ENCODE data around the gene TMEM198.

The TMEM198 gene

GRCh38 chr2:219578811-219579613, 35.2 kb downstream of the TMEM198 start:
- no peak for DNase-seq (ENCODE audit: low read depth)

GRCh38 chr2:219581346-219581745, 37.5 kb downstream of the TMEM198 start:
- DNase-seq (ENCODE audit: low read depth) = no peak

- DNase-seq (ENCODE audit: low read depth) = no peak
Observed at GRCh38 chr2:219591091-219591490, 47.3 kb downstream of the TMEM198 start.

GRCh38 chr2:219592736-219593135, 48.9 kb downstream of the TMEM198 start:
- DNase-seq (ENCODE audit: low read depth) = no peak

GRCh38 chr2:219593154-219593553, 49.3 kb downstream of the TMEM198 start:
- DNase-seq (ENCODE audit: low read depth) = no peak

GRCh38 chr2:219595256-219595655, 51.4 kb downstream of the TMEM198 start:
- DNase-seq (ENCODE audit: low read depth) = no peak

DNA sequence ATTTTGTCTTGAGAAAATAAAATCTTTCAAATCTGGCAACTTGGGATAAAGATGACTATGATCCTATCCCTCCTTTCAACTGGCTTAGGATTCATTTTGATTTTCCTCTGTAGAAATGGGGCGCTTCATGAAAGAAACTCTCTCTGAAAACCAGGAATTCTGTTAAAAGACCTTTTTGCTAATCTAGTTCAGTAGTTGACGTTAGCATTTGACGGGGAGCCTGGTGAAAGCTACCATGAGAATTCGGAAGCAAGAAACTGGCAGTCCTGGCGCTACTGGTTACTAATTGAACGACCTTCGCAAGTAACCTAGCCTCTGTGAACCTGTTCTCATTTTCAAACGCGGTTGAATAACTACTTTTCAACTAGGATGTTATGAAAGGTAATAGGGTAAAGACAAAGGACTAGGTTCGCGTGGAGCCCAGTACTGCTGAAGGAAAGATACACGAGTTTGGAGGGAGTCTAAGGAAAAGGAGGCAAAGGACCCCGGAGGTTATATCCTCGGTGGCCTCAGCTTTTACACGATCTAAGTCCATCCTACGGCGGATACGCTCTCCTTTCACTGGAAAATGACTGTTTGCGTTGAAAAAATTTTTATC, 53.2 kb downstream of the TMEM198 start:
- DNase-seq (ENCODE audit: low read depth) = no peak

GRCh38 chr2:219597552-219598307, 53.9 kb downstream of the TMEM198 start, which contains the start of gene STK11IP:
Gene STK11IP, plus strand, starts transcription at chr2:219597857. Its CDS starts 263 bp downstream, at chr2:219598120.
- peak; percentile 82 for DNase-seq (ENCODE audit: low read depth)

DNA sequence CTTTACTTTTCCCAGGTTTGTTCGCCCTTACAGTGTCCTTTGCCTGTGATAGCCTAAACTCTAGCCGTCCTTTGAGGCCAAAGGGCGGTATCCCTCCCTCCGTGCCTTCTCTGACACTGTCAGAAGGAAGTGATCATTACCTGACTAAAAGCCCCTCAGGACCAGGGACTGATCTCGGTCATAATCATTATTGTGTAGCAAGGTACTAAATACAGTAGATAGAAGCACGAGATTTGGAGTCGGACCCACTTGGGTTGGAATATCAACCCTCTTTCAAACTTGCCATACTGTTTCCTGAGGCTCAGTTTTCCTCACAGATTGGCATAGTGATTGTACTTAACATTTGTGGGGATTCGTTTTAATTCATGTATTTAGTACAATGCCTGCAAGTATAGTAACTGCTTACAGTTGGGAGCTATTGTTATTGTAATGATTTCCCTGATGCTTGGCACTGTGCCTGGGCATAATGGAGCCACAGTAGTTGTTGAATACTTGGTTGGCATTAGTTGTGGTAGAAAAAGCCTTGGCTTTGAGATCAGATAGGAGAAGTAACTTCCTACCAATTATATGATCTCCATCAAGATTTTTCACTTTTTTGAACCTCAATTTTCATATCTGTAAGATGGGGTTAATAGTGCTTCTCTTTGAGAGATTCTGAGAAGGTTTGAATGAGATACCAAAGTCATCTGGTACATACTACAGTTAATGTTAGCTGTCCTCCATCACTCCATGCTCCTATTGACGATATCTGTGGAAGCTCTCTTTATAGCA, 54.7 kb downstream of the TMEM198 start:
- DNase-seq (ENCODE audit: low read depth) = no peak
